ENCODE measurements around the gene WDR27. TPM values are rescaled to one million over a fixed set of nuclear protein-coding genes. Genes with fewer than 3 reads are reported as not detected.

Gene WDR27
- total and polyA plus RNA-seq, 2 donors from 2014 or later = 12.3 to 45.0 TPM

- FAIRE-seq = no peak
- Histone ChIP-seq H3K4me1 (ENCODE audit: control insufficient read depth in 2 of 3, insufficient read depth in 2 of 3, low read depth in 1 of 3, low read length in 3 of 3) (no peaks in the 10 kb centered on the region), H3K27me3 (ENCODE audit: control insufficient read depth, insufficient read depth, low read length) (no peaks in the 10 kb centered on the region), H3K27ac (ENCODE audit: low read depth in 2 of 2, low read length in 2 of 2) (no peak overlapping the region), H3K4me3 (ENCODE audit: low read length in 3 of 3) (no peak overlapping the region), H3K9ac (ENCODE audit: low read length in 3 of 3) (no peak overlapping the region), H3K36me3 (ENCODE audit: control insufficient read depth in 2 of 3, insufficient read depth in 3 of 3, low read length in 3 of 3) (peaks cover 4 to 29% (median 13%) of the 10 kb centered on the region in 3 donors), H3K9me3 (ENCODE audit: control insufficient read depth in 2 of 3, insufficient read depth in 1 of 3, low read length in 3 of 3) (no peaks in the 10 kb centered on the region)
- intact Hi-C loops (cut with DNase I) = no loop called here
- TF ChIP-seq, protein P1, sequence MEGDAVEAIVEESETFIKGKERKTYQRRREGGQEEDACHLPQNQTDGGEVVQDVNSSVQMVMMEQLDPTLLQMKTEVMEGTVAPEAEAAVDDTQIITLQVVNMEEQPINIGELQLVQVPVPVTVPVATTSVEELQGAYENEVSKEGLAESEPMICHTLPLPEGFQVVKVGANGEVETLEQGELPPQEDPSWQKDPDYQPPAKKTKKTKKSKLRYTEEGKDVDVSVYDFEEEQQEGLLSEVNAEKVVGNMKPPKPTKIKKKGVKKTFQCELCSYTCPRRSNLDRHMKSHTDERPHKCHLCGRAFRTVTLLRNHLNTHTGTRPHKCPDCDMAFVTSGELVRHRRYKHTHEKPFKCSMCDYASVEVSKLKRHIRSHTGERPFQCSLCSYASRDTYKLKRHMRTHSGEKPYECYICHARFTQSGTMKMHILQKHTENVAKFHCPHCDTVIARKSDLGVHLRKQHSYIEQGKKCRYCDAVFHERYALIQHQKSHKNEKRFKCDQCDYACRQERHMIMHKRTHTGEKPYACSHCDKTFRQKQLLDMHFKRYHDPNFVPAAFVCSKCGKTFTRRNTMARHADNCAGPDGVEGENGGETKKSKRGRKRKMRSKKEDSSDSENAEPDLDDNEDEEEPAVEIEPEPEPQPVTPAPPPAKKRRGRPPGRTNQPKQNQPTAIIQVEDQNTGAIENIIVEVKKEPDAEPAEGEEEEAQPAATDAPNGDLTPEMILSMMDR (IDR thresholded peaks at IDR 0.05; ENCODE audit: borderline replicate concordance, extremely low read depth, insufficient read depth) = no peak
- DNase-seq = no peak
Observed at GRCh38 chr6:169668203-169668847, 33.5 kb downstream of the WDR27 start.

DNA sequence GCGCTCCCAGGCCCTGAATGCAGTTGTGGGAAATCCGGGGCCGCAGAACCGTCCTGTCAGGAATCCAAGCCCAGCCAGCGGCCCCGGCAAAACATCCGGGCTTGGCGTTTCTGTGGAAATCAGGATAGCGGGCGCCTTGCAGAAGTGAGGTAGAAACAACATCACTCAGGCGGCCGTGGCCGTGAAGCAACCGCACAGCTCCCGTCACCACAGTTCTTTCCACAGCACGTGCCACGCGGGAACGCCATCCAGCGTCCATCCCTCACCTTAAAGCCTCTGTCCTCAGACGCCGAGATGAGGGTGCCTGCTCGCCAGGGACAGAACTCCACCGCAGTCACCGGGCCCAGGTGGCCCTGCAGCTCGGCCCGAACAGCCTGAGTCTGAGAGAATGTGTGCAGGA lies 34.1 kb downstream of the WDR27 start:
- TF ChIP-seq, protein P1 (IDR thresholded peaks at IDR 0.05; ENCODE audit: borderline replicate concordance, extremely low read depth, insufficient read depth) = no peak

DNA sequence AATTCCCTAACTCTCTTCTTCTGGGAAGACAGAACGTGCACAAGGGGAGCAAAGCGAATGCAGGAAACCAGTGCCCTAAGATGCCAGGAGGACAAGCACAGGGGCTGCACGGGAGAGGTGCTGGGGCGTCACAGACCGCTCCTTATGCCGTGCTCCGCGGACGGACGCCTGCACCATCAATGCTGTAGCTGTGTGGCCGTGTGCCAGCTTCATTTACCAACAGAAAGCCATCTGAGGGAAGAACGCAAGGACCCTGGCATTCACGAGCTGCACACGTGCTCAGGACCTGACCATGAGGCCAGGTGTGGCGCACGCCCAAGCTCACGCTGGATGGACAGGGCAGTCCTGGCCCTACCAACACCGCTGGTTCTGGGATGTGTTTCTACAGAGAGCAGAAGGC lies 35.4 kb downstream of the WDR27 start:
- no peaks in the 10 kb centered on the region for H3K27me3 ChIP-seq (ENCODE audit: control insufficient read depth, insufficient read depth, low read length)
- FAIRE-seq (no peak), DNase-seq (no peak)
- TF ChIP-seq, protein P1 (IDR thresholded peaks at IDR 0.05; ENCODE audit: borderline replicate concordance, extremely low read depth, insufficient read depth) = no peak
- intact Hi-C loops (cut with DNase I) = no loop called here
- H3K4me3 ChIP-seq (ENCODE audit: low read length in 3 of 3) = no peak overlapping the region
- no peak overlapping the region for H3K9ac ChIP-seq (ENCODE audit: low read length in 3 of 3)
- H3K27ac ChIP-seq (ENCODE audit: low read depth in 2 of 2, low read length in 2 of 2) = no peak overlapping the region
- no peaks in the 10 kb centered on the region for H3K9me3 ChIP-seq (ENCODE audit: control insufficient read depth in 2 of 3, insufficient read depth in 1 of 3, low read length in 3 of 3)
- H3K36me3 ChIP-seq (ENCODE audit: control insufficient read depth in 2 of 3, insufficient read depth in 3 of 3, low read length in 3 of 3) = peaks cover 10 to 26% (median 19%) of the 10 kb centered on the region in 3 donors
- H3K4me1 ChIP-seq (ENCODE audit: control insufficient read depth in 2 of 3, insufficient read depth in 2 of 3, low read depth in 1 of 3, low read length in 3 of 3) = no peaks in the 10 kb centered on the region

More for the DNA sequence above, 34.1 kb downstream of the WDR27 start:
- H3K27me3 ChIP-seq (ENCODE audit: control insufficient read depth, insufficient read depth, low read length) = no peaks in the 10 kb centered on the region
- H3K4me3 ChIP-seq (ENCODE audit: low read length in 3 of 3) = no peak overlapping the region
- no peak overlapping the region for H3K9ac ChIP-seq (ENCODE audit: low read length in 3 of 3)
- FAIRE-seq = no peak
- no peak overlapping the region for H3K27ac ChIP-seq (ENCODE audit: low read depth in 2 of 2, low read length in 2 of 2)
- no peaks in the 10 kb centered on the region for H3K9me3 ChIP-seq (ENCODE audit: control insufficient read depth in 2 of 3, insufficient read depth in 1 of 3, low read length in 3 of 3)
- H3K36me3 ChIP-seq (ENCODE audit: control insufficient read depth in 2 of 3, insufficient read depth in 3 of 3, low read length in 3 of 3) = peaks cover 7 to 32% (median 19%) of the 10 kb centered on the region in 3 donors
- intact Hi-C loops (cut with DNase I) = no loop called here
- no peaks in the 10 kb centered on the region for H3K4me1 ChIP-seq (ENCODE audit: control insufficient read depth in 2 of 3, insufficient read depth in 2 of 3, low read depth in 1 of 3, low read length in 3 of 3)
- no peak for DNase-seq

Data from kidney (tissue), 14 donors.